Cardiac fibroblast (primary cell): ENCODE results near the gene NRAP.

Experiments used
- DNase-seq, 2 donors: peaks; one replicate each; pipeline versions ENCODE4 v3.0.0 to v3.0.0-alpha.2; 2010; ENCODE audit warnings: low read depth in 2 of 2
- H3K4me3 ChIP-seq, 2 donors: replicated peaks in 1 of 2; 1 replicate in 1 of 2; 2 replicates in 1 of 2; pipeline ENCODE4 v1.5.1; 2011; ENCODE audit warnings: low read depth in 2 of 2, low read length in 2 of 2, mild to moderate bottlenecking in 2 of 2, moderate library complexity in 1 of 2
- TF ChIP-seq, protein P1 (sequence below): IDR thresholded peaks from one replicate; pipeline ENCODE4 v1.5.1; 2011; ENCODE audit warnings: low read depth, mild to moderate bottlenecking, low read length, inconsistent platforms

Gene NRAP

DNA sequence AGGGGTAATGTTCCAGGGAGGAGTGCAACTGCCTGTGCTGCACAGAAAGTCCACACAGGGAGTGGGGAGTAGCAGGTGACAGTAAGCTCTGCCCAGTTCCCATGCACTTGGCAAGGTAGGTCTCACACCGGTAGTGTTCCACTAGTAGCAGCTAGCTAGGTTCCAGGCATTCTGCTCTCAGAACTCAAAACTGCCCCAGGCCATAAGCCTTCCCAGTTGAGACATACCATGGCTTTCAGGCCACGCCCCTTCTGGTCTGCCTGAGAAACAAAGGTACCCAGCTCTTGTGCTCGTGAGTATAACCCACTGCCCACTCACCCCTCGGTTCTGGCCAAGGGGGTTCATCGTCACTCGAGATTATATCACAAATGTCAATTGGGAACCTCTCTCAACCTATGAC is 28.4 kb upstream of the NRAP start:
- DNase-seq, result no peak
- TF ChIP-seq, protein P1, sequence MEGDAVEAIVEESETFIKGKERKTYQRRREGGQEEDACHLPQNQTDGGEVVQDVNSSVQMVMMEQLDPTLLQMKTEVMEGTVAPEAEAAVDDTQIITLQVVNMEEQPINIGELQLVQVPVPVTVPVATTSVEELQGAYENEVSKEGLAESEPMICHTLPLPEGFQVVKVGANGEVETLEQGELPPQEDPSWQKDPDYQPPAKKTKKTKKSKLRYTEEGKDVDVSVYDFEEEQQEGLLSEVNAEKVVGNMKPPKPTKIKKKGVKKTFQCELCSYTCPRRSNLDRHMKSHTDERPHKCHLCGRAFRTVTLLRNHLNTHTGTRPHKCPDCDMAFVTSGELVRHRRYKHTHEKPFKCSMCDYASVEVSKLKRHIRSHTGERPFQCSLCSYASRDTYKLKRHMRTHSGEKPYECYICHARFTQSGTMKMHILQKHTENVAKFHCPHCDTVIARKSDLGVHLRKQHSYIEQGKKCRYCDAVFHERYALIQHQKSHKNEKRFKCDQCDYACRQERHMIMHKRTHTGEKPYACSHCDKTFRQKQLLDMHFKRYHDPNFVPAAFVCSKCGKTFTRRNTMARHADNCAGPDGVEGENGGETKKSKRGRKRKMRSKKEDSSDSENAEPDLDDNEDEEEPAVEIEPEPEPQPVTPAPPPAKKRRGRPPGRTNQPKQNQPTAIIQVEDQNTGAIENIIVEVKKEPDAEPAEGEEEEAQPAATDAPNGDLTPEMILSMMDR, result no peak
- H3K4me3 ChIP-seq, result no peak overlapping the region

DNA sequence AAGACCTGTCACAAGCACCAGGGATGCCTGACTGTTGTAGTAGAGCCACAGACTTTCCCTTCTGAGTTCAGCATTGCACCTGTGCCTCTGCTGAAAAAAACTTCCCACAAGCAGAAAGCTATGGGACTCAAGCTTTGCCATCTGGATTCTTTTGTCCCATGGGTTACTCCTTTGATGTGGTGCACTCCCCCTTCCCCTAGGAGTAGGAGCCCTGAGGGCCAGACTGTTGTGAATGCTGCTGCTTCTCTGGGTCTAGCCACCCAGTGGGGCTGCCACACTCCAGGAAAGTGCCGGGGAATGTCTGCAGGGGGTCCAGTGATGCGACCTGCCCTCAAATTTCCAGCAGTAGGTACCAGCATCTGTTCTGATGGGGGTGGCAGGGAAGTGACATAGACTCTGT is 27.5 kb upstream of the NRAP start:
- TF ChIP-seq, protein P1, result no peak
- DNase-seq, result no peak
- H3K4me3 ChIP-seq, result no peak overlapping the region

DNA sequence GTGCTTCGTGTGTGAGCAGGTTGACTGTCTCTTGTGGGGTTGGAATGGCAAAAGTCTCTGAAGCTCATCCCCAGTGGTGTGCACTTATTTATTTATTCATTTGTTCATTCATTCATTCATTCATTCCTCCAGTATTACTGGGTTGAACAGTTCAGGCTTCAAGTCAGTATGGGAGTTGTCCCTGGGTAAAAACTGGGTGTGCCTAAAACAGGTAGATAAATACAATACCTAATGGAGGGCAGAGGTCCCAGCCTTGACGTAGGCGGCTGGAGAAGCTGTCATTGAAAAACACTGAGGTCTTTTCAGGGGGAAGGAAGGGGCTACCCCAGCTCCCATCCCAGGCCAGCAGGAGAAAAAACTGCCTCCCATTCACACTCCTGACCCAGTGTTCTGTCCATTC is 26.9 kb upstream of the NRAP start:
- DNase-seq, result no peak
- TF ChIP-seq, protein P1, result no peak
- H3K4me3 ChIP-seq, result no peak overlapping the region

DNA sequence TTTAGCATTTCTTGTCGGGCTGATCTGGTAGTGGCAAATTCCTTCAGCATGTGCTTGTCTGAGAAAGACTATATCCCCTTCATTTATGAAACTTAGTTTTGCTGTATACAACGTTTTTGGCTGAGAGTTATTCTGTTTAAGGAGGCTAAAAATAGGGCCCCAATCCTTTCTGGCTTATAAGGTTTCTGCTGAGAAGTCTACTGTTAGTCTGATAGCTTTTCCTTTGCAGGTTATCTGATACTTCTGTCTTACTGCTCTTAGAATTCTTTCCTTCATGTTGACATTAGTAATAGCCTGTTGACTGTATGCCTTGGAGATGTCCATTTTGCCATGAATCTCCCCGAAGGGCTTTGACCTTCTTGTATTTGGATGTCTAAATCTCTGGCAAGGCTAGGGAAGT is 25.7 kb upstream of the NRAP start:
- TF ChIP-seq, protein P1, result no peak
- H3K4me3 ChIP-seq, result no peak overlapping the region
- no peak for DNase-seq

DNA sequence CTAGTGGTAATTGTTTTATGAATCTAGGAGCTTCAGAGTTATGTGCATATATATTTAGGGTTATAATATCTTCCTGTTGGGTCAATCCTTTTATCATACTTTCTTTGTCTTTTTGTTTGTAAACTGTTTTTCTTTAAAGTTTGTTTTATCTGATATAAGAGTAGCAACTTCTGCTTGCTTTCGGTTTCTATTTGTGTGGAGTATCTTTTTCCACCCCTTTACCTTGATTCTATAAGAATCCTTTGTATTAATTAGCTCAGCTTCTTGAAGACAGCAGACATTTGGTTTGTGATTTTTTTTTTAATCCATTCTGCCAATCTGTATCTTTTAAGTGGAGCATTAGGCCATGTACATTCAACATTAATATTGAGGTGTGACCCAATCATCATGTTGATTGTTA is 25.2 kb upstream of the NRAP start:
- H3K4me3 ChIP-seq, result no peak overlapping the region
- TF ChIP-seq, protein P1, result no peak
- no peak for DNase-seq

DNA sequence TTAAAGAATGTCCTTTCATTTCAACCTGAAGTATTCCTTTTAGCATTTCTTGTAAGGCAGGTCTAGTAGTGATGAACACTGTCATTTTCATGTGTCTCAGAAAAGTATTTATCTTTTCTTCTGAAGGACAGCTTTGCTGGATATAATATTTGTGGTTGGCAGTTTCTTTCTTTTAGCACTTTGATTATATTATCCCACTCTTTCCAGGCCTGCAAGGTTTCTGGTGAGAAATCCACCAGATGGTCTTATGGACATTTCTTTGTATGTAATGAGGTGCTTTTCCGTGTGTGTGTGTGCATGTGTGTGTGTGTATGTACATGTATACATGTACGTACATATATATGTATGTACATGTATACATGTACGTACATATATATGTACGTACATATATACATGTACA is 23.2 kb upstream of the NRAP start:
- TF ChIP-seq, protein P1, result no peak
- no peak overlapping the region for H3K4me3 ChIP-seq
- no peak for DNase-seq

DNA sequence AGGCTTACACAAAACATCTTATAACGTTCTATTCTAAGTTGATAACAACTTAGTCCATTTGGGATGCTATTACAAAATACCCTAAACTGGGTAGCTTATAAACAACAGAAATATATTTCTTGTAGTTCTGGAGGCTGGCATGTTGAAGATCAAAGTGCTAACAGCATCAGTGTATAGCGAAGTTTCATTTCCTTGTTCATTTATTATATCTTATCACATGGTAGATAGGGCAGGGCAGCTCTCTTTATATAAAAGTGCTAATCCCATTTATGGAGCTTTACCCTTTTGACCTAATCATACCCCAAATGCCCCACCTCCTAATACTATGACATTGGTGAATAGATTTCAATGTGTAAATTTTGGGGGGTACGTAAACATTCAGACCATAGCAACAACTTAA is 22.2 kb upstream of the NRAP start:
- H3K4me3 ChIP-seq, result no peak overlapping the region
- TF ChIP-seq, protein P1, result no peak
- DNase-seq, result no peak
